IMR-90 (cell line): ENCODE measurements around the gene ZMIZ1. TPM values are rescaled to one million over a fixed set of nuclear protein-coding genes. Genes with fewer than 3 reads are reported as not detected.

ENCODE experiments used
- ATAC-seq: fragments of 200-7000 bp; cut with Tn5 transposase; 2 replicates; pipeline ENCODE4 v1.9.1; 2020; ENCODE audit warnings: low read depth, mild to moderate bottlenecking, moderate library complexity
- BruUV-seq: library from RNA; stranded (reverse); fragments of 400-500 nt; replicated peaks from 2 replicates; lab custom pipeline; 2021; lab: Mats Ljungman, UMichigan
- CTCF ChIA-PET: fragments of 300-600 bp; formaldehyde crosslinking; extraction: SDS; loops from one replicate; lab custom pipeline; 2021; ENCODE audit warnings: antibody characterized with exemption; lab: Yijun Ruan, JAX
- POLR2A ChIA-PET: fragments of 300-600 bp; sonication (Branson Sonifier 250); formaldehyde crosslinking; loops from one replicate; lab custom pipeline; 2022; ENCODE audit warnings: antibody characterized with exemption; ENCODE audit not compliant: unreplicated experiment; lab: Charles Lee
- DNase-seq: peaks from one replicate; pipeline ENCODE4 v3.0.0; 2013
- H2AFZ ChIP-seq: replicated peaks from 2 replicates; pipeline ENCODE3; 2013; ENCODE audit warnings: low read length, mild to moderate bottlenecking; ENCODE audit not compliant: poor library complexity
- H2AK5ac ChIP-seq: 2 replicates; pipeline ENCODE4 v1.6.1; 2013; ENCODE audit warnings: low read depth, low read length, inconsistent platforms
- H2AK9ac ChIP-seq: replicated peaks from 2 replicates; pipeline ENCODE3; 2013; ENCODE audit warnings: mild to moderate bottlenecking, low read depth, low read length, moderate library complexity; ENCODE audit not compliant: poor library complexity
- H2BK120ac ChIP-seq: 2 replicates; pipeline ENCODE4 v1.6.1; 2013; ENCODE audit warnings: low read depth, low read length, inconsistent platforms
- H2BK15ac ChIP-seq: 3 replicates; pipeline ENCODE4 v1.6.1; 2013; ENCODE audit warnings: low read depth, low read length, inconsistent platforms
- H2BK20ac ChIP-seq: 2 replicates; pipeline ENCODE4 v1.6.1; 2013; ENCODE audit warnings: low read depth, mild to moderate bottlenecking, inconsistent platforms, low read length, moderate library complexity
- H2BK5ac ChIP-seq: 2 replicates; pipeline ENCODE4 v1.6.1; 2013; ENCODE audit warnings: mild to moderate bottlenecking, low read depth, low read length, inconsistent platforms; ENCODE audit not compliant: poor library complexity, severe bottlenecking
- H3K14ac ChIP-seq: replicated peaks from 2 replicates; pipeline ENCODE4 v1.6.1; 2013; ENCODE audit warnings: low read depth, low read length, inconsistent platforms
- H3K18ac ChIP-seq: 2 replicates; pipeline ENCODE4 v1.6.1; 2013; ENCODE audit warnings: low read depth, low read length, control low read depth
- H3K23ac ChIP-seq: 2 replicates; pipeline ENCODE4 v1.6.1; 2013; ENCODE audit warnings: low read depth, low read length, inconsistent platforms
- H3K27ac ChIP-seq: 2 replicates; pipeline ENCODE4 v1.5.1; 2013; ENCODE audit warnings: mild to moderate bottlenecking, control low read depth, low read length; ENCODE audit not compliant: insufficient read depth
- H3K27me3 ChIP-seq: 2 replicates; pipeline ENCODE4 v1.6.1; 2013; ENCODE audit warnings: low read length; ENCODE audit not compliant: control insufficient read depth, insufficient read depth
- H3K36me3 ChIP-seq: 2 replicates; pipeline ENCODE4 v1.6.1; 2013; ENCODE audit warnings: low read length, mixed read lengths; ENCODE audit not compliant: control insufficient read depth, insufficient read depth
- H3K4ac ChIP-seq: 2 replicates; pipeline ENCODE4 v1.6.1; 2013; ENCODE audit warnings: low read depth, low read length, inconsistent platforms
- H3K4me1 ChIP-seq: 2 replicates; pipeline ENCODE4 v1.6.1; 2013; ENCODE audit warnings: low read length, mixed read lengths; ENCODE audit not compliant: control insufficient read depth, insufficient read depth
- H3K4me2 ChIP-seq: 2 replicates; pipeline ENCODE4 v1.6.1; 2013; ENCODE audit warnings: low read depth, mild to moderate bottlenecking, control low read depth, low read length, moderate library complexity
- H3K4me3 ChIP-seq: 2 replicates; pipeline ENCODE4 v1.5.1; 2013; ENCODE audit warnings: low read depth, mild to moderate bottlenecking, control low read depth, low read length, moderate library complexity; ENCODE audit not compliant: insufficient read depth
- H3K56ac ChIP-seq: 2 replicates; pipeline ENCODE4 v1.6.1; 2013; ENCODE audit warnings: low read length, inconsistent platforms; ENCODE audit not compliant: insufficient read depth; ENCODE audit errors: extremely low read depth
- H3K79me1 ChIP-seq, 2 experiments: 2 replicates each; pipeline ENCODE4 v1.6.1; 2013; ENCODE audit warnings: low read length in 2 of 2, inconsistent platforms in 1 of 2, low read depth in 1 of 2
- H3K9ac ChIP-seq: 2 replicates; pipeline ENCODE4 v1.6.1; 2013; ENCODE audit warnings: low read depth, low read length, control low read depth
- H3K9me1 ChIP-seq: 2 replicates; pipeline ENCODE4 v1.6.1; 2013; ENCODE audit warnings: low read length, inconsistent platforms; ENCODE audit not compliant: insufficient read depth
- H3K9me3 ChIP-seq: 2 replicates; pipeline ENCODE4 v1.6.1; 2013; ENCODE audit warnings: low read length; ENCODE audit not compliant: control insufficient read depth, insufficient read depth
- H4K20me1 ChIP-seq: 2 replicates; pipeline ENCODE4 v1.6.1; 2013; ENCODE audit warnings: low read length, inconsistent platforms; ENCODE audit not compliant: insufficient read depth
- H4K5ac ChIP-seq: 2 replicates; pipeline ENCODE4 v1.6.1; 2013; ENCODE audit warnings: mild to moderate bottlenecking, low read depth, low read length, control low read depth
- H4K8ac ChIP-seq, 2 experiments: 2 replicates each; pipeline ENCODE4 v1.6.1; 2013; ENCODE audit warnings: low read depth in 2 of 2, low read length in 2 of 2, control low read depth in 1 of 2, inconsistent platforms in 1 of 2
- H4K91ac ChIP-seq: 2 replicates; pipeline ENCODE4 v1.6.1; 2013; ENCODE audit warnings: low read depth, low read length, inconsistent platforms; ENCODE audit not compliant: insufficient read depth
- CEBPB ChIP-seq: IDR thresholded peaks from 2 replicates; pipeline ENCODE4 v1.6.1; 2012; ENCODE audit warnings: low read depth, low read length, improper control_type of control experiment
- MAZ ChIP-seq: IDR thresholded peaks from 2 replicates; pipeline ENCODE4 v1.6.1; 2012; ENCODE audit warnings: low read depth, mild to moderate bottlenecking, low read length, improper control_type of control experiment, moderate library complexity, borderline replicate concordance
- MXI1 ChIP-seq: IDR thresholded peaks from 2 replicates; pipeline ENCODE4 v1.6.1; 2012; ENCODE audit warnings: low read depth, mild to moderate bottlenecking, low read length, moderate library complexity, borderline replicate concordance
- SMC3 ChIP-seq: fragments of 150-350 bp; IDR thresholded peaks from 2 replicates; pipeline ENCODE4 v1.6.1; 2016; ENCODE audit warnings: low read depth, mild to moderate bottlenecking, antibody characterized with exemption, low read length, moderate library complexity
- WGBS, 2 experiments: methylation state at CpG; one replicate each; pipeline versions ENCODE4 v1.1.5 to v1.1.7; 2013; ENCODE audit warnings: missing lambda C conversion rate in 2 of 2; ENCODE audit not compliant: insufficient read length in 1 of 2; ENCODE audit errors: extremely low coverage in 2 of 2; 5-methylcytosine and 5-hydroxymethylcytosine counted together
- dilution Hi-C: fragments of 300-500 bp; cut with HindIII; formaldehyde crosslinking; loops from one replicate; pipeline ENCODE4 v1.14.3; 2018; ENCODE audit warnings: low sequenced_read_pairs; ENCODE audit not compliant: unreplicated experiment
- in situ Hi-C: fragments of 300-500 bp; cut with MboI; formaldehyde crosslinking; loops from 3 replicates; pipeline ENCODE4 v1.14.3; 2019; ENCODE audit warnings: low sequenced_read_pairs, inconsistent platforms, mixed read lengths
- intact Hi-C: fragments of 100-400 bp; cut with micrococcal nuclease; formaldehyde crosslinking; loops from 2 replicates; pipeline ENCODE4 v1.10.0; 2022
- polyA plus RNA-seq, 3 experiments: library from polyadenylated mRNA; depleted of rRNA; stranded (reverse); fragments of >200 nt; gene quantifications; 2 replicates each; pipeline ENCODE4 v1.2.3, GENCODE V29; 2012; ENCODE audit warnings: low replicate concordance in 1 of 3
- total RNA-seq: library from RNA; depleted of rRNA; stranded (reverse); fragments of >200 nt; gene quantifications from 2 replicates; pipeline ENCODE4 v1.2.3, GENCODE V29; 2012
- TF ChIP-seq, protein P1 (sequence below): fragments of 150-350 bp; IDR thresholded peaks from 2 replicates; pipeline ENCODE4 v1.6.1; 2016; ENCODE audit warnings: low read depth, mild to moderate bottlenecking, low read length, moderate library complexity, borderline replicate concordance

Gene ZMIZ1
- total and polyA plus RNA-seq, 2 of the 4 experiments (the other 2 are of a cell fraction), result 6.6 to 48.7 TPM

DNA sequence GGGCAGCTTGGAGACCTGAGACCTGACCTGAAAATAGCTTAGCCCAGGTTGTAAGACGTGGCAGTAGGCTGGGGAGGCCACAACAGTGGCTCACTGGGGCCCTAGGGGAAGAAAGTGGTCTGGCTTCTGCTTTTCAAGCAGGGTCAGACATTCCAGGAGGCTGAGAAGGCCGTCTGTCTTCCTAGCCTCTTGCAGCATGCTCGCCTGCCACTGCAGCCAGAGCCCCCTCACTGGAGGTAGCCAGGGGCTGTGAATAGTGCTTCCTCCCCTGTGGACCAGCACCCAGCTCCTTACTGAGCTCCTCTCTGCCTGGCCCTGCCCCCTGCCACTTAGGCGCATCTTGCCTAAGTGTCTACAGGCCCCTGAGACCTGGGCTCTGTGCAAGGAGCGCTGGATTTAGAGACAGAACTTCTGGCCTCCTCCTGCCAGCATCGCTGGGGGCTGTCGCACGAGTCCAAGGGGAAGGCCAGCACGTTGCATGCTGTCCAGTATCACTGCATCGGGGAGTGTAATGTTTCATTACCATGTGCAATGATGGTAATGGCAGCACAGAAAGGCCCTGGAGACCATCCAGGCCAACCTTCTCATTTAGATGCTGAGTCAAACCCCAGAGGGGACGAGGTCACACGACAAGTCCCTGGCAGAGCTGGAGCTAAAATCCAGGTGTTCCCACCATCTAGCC, 12.7 kb downstream of the ZMIZ1 start (continued):
- TF ChIP-seq, protein P1, sequence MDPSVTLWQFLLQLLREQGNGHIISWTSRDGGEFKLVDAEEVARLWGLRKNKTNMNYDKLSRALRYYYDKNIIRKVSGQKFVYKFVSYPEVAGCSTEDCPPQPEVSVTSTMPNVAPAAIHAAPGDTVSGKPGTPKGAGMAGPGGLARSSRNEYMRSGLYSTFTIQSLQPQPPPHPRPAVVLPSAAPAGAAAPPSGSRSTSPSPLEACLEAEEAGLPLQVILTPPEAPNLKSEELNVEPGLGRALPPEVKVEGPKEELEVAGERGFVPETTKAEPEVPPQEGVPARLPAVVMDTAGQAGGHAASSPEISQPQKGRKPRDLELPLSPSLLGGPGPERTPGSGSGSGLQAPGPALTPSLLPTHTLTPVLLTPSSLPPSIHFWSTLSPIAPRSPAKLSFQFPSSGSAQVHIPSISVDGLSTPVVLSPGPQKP, result no peak

DNA sequence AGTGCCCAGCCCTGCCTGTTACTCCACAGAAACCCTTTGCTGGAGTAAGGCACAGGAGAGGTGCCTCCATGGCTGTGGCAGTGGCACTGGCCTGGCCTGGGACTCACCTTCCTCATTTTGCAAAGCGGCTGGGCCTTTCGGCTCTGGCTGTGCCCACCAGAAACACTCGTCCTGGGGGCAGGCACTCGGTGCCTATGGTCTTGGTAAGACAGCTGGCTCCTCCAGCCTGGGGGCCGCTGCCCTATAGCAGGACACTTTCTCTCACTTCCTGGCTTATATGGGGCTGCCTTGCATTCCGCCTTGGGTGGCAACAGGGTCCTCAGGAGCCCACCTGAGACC, 13.2 kb downstream of the ZMIZ1 start:
- Histone ChIP-seq H2BK120ac (peak overlapping the region; percentile 96), H3K4me2 (no peak overlapping the region), H4K8ac (peak overlapping the region; percentile 64 to 91; a peak in 3 of 4 replicates), H3K14ac (peak overlapping the region; percentile 89), H3K18ac (peak overlapping the region; percentile 82), H4K5ac (peak overlapping the region; percentile 28), H2AK5ac (peak overlapping the region; percentile 99), H2BK5ac (peak overlapping the region; percentile 95), H3K79me1 (peaks cover 22 to 91% of the 10 kb centered on the region in 2 experiments), H4K91ac (peak overlapping the region; percentile 95), H3K9me3 (no peaks in the 10 kb centered on the region), H3K4me1 (peaks cover 72% of the 10 kb centered on the region), H3K27me3 (no peaks in the 10 kb centered on the region), H3K36me3 (no peaks in the 10 kb centered on the region; the same call in 1 of the 2 replicates), H2AK9ac (peak overlapping the region; percentile 95), H3K56ac (no peak overlapping the region; the same call in 1 of the 2 replicates), H2AFZ (peak overlapping the region; percentile 39), H3K4ac (peak overlapping the region; percentile 95), H3K4me3 (no peak overlapping the region), H4K20me1 (peaks cover 99% of the 10 kb centered on the region), H2BK20ac (peak overlapping the region; percentile 75), H3K9ac (peak overlapping the region; percentile 19; the same call in 1 of the 2 replicates), H3K9me1 (peaks cover 70% of the 10 kb centered on the region), H3K27ac (peak overlapping the region; percentile 74), H2BK15ac (peak overlapping the region; percentile 86; the same call in 1 of the 3 replicates), H3K23ac (peak overlapping the region; percentile 83)
- WGBS, 2 experiments, result 96% methylated on average over 5 of the region's 6 CpGs; no CpG with 5 or more reads in 1 of the 2 experiments
- no TSS peak for BruUV-seq
- ChIA-PET CTCF (no interaction called here), POLR2A (no interaction called here)
- intact Hi-C loops (loop anchor here (5.0 kb wide), 1 partner anchor 45 kb away; no protein-coding TSS in a partner anchor), in situ Hi-C loops (loop anchor here (5.0 kb wide), 1 partner anchor 105 kb away; no protein-coding TSS in a partner anchor), dilution Hi-C loops (no loop called here)
- ATAC-seq (no peak), DNase-seq (no peak)
- TF ChIP-seq, protein P1, result no peak
- TF ChIP-seq SMC3 (no peak), CEBPB (no peak), MXI1 (no peak), MAZ (no peak)
